ENCODE measurements around the gene DNAJC4. TPM values are rescaled to one million over a fixed set of nuclear protein-coding genes. Genes with fewer than 3 reads are reported as not detected.

The DNAJC4 gene
- total RNA-seq, 1 donor from 2014 or later = 19.0 TPM

GRCh38 chr11:64208086-64208795 is 22.1 kb upstream of the DNAJC4 start:
- DNase-seq (ENCODE audit: low read depth in 2 of 2) = no peak

DNA sequence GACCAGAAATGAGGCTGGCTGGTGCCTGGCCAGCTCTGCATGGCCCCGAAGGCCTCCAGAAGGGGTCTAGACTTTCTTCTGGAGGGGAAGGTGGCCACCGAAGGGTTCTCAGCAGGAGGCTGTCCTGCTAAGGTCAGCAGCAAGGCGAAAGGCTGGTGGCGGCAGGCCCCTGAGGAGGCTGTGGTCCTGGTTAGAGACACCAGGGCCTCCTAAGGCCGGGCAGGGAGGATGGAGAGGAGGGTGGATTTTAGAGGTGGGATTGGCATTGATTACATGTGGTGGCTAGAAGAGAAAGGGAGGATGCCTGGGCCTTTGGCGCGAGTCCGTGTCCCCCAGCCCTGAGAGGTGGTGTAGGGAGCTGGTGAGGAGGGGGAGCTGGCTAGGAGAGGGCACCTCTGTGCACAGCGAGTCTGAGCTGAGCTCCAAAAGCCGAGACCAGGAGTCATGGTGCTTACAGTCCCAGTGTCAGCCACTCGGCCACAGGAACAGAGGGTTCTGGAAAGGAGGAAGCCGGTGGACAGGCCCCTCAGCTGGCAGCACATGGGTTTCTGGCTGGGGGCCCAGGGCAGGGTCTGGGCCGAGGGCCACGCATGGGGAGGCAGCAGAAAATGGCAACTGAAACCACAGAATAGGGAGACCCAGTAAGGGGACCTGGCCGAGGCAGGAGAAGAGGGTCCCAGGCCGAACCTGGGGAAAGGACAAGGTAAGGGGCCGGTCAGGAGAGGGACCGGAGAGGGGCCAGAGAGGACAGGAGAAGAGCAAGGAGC is 21.4 kb upstream of the DNAJC4 start:
- DNase-seq (ENCODE audit: low read depth in 2 of 2) = no peak

GRCh38 chr11:64209563-64209843 is 20.8 kb upstream of the DNAJC4 start:
- DNase-seq (ENCODE audit: low read depth in 2 of 2) = no peak

DNA sequence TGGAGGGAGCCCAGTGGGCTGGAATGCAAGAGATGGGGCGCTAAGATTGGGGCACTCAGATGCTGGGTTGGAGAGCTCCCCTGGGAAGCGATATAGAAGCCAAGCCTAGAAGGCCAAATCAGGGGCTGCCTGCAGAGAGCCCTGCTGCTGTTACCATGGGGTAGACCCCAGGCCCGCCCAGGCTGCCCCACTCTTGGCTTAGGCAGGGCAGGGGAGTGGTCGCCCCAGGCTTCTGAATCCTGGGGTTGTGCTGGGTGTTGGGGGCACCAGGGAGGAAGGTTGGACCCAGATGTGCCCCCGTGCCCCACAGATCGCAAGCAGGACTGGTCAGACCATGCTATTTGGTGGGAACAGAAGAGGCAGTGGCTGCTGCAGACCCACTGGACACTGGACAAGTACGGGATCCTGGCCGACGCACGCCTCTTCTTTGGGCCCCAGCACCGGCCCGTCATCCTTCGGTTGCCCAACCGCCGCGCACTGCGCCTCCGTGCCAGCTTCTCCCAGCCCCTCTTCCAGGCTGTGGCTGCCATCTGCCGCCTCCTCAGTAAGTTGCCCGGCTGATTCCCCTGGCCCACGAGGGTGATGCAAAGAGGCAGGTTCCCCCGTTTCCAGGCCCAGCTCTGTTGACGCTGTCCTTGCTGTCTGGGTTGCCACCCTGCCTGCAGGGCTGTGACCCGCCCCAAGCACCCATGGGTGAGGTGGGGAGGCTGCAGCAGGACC is 19.9 kb upstream of the DNAJC4 start:
- no peak for DNase-seq (ENCODE audit: low read depth in 2 of 2)

- DNase-seq (ENCODE audit: low read depth in 2 of 2) = no peak
Measured at GRCh38 chr11:64211181-64211872, 19.0 kb upstream of the DNAJC4 start.

DNA sequence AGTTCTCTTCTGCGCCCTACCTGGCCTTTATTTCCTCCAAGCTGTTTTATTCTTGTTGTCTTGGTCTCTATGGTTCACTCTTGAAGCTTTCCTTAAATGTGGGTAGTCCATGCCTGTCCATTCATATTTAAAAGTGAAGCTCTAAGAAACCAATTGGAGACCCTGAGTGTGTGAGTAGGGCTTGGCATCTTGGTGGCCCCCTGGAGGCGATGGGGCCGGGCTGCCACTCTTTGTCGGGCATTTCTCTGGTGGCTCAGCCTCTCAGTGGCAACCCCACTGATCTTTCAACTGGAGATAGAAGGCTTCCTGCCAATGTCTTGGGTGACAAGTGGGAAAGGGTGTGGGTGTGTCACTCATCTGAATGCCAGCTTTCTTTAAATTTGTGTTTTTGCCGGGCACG is 13.5 kb upstream of the DNAJC4 start:
- DNase-seq (ENCODE audit: low read depth in 2 of 2) = no peak

- no peak for DNase-seq (ENCODE audit: low read depth in 2 of 2)
Measured at GRCh38 chr11:64218628-64219353, 11.6 kb upstream of the DNAJC4 start.

- no peak for DNase-seq (ENCODE audit: low read depth in 2 of 2)
Measured at GRCh38 chr11:64219354-64219684, 11.0 kb upstream of the DNAJC4 start.

DNA sequence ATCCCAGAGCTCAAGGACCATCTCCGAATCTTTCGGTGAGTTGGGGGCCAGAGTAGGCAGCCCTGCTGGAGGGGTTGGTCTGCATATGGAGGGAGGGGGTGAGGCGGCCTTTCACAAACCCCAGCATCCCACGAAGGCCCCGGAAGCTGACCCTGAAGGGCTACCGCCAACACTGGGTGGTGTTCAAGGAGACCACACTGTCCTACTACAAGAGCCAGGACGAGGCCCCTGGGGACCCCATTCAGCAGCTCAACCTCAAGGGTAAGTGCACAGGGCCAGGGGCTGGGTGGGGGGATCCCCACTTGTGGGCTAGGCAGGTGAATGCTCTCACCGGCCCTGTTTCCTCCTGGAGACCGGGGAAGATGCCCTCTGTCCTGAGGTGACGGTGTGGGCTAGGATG is 10.6 kb upstream of the DNAJC4 start:
- no peak for DNase-seq (ENCODE audit: low read depth in 2 of 2)

DNA sequence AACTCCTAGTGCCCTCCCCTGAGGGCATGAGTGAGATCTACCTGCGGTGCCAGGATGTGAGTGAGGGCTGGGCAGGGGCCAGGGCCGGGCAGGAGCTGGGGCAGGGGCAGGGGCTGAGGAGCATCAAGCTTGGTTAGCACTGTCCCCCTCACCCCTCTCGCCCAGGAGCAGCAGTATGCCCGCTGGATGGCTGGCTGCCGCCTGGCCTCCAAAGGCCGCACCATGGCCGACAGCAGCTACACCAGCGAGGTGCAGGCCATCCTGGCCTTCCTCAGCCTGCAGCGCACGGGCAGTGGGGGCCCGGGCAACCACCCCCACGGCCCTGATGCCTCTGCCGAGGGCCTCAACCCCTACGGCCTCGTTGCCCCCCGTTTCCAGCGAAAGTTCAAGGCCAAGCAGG is 10.1 kb upstream of the DNAJC4 start:
- no peak for DNase-seq (ENCODE audit: low read depth in 2 of 2)

GRCh38 chr11:64220798-64221197 is 9.6 kb upstream of the DNAJC4 start:
- DNase-seq (ENCODE audit: low read depth in 2 of 2) = no peak

DNA sequence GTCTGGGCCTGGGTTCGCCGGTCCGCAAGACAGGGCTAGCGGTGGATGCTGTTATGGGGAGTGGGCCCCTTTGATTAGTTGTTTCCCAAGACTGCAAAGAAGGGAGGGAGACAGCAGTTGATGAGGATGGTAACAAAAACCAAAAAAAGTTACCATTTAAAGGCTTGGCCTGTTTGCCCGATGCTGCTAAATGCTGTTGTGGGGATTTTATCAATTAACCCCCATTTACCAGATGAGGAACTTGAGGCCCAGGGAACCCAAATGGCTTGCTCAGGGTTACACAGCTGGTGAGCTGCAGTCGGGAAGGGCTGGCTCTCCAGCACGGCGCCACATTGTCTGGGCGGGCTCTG is 7.7 kb upstream of the DNAJC4 start:
- DNase-seq (ENCODE audit: low read depth in 2 of 2) = no peak

DNA sequence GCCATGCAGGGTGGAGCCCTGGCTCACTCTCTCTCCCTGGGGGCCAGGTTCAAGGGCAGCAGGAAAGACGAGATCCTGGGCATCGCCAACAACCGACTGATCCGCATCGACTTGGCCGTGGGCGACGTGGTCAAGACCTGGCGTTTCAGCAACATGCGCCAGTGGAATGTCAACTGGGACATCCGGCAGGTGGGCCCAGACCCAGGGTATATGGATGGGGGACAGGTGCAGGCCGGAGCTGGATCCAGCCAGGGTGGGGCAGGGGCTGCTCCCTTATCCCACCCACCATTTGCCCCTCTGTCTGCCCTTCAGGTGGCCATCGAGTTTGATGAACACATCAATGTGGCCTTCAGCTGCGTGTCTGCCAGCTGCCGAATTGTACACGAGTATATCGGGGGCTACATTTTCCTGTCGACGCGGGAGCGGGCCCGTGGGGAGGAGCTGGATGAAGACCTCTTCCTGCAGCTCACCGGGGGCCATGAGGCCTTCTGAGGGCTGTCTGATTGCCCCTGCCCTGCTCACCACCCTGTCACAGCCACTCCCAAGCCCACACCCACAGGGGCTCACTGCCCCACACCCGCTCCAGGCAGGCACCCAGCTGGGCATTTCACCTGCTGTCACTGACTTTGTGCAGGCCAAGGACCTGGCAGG is 7.2 kb upstream of the DNAJC4 start:
- DNase-seq (ENCODE audit: low read depth in 2 of 2) = no peak

DNA sequence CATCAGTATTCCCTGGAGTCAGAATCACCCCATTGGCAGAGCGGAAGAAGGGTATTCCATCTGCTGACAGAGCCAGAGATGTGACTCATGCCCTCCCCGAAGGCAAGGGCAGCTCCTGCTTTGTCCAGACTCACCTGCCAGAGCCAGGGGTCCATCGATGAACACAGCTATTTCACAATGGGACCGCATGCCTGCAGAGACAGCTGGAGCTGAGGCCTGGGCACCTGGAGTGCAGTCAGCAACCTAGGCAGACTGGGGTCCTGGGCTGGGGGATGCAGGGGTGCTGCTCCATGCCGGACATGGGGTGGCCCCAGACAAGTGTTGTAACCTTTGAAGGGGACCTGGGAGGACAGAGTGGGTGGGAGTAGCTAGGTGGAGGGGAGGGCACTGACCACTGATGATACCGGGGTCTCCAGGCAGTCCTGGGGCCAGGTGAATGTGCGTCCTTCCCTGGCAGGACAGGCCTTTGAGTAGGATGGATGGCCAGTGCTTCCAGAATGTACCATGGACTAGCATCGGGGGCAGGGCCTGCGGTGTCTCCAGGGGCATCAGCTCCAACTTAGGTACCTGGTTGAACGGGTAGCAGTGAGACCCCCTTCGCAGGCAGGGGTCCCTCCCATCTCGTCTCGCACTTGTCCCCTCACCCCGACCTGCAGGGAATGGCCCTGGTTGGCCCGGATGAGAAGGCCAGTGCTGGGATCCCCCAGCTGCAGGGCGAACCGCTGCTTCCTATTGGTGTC is 6.0 kb upstream of the DNAJC4 start:
- no peak for DNase-seq (ENCODE audit: low read depth in 2 of 2)

DNA sequence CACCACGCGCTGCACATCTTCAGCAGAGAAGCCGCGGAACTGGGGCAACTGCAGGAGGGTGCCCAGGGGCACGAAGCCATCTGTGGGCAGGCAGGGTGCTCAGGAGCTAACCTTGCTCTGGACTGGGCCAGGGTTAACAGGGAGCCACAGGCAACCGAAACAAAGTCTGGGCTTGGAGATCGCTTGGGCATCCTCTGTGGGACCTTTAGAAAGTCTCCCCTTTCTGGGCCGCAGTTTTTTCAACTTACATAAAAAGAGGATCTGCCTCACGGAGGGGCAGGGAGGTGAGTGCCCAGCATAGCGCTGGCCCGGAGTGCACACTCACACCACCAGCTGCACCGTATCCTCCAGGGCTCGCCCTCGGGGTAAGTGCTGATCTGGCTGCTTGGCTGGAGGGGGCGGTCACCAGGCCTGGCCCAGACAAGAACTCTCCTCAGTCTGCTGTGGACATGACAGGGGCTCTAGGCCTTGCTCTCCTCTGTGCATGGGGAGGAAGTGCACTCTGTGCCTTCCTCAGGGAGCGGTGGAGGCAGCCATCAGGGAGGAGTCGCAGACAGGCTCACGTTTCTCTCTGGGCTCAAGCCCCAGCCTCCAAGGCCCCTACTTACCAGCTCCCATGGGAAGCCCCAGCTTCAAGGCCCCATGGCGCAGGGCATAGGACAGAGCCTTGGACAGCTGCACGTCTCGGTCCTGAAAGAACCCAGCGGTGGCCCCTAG is 5.3 kb upstream of the DNAJC4 start:
- DNase-seq (ENCODE audit: low read depth in 2 of 2) = no peak

DNA sequence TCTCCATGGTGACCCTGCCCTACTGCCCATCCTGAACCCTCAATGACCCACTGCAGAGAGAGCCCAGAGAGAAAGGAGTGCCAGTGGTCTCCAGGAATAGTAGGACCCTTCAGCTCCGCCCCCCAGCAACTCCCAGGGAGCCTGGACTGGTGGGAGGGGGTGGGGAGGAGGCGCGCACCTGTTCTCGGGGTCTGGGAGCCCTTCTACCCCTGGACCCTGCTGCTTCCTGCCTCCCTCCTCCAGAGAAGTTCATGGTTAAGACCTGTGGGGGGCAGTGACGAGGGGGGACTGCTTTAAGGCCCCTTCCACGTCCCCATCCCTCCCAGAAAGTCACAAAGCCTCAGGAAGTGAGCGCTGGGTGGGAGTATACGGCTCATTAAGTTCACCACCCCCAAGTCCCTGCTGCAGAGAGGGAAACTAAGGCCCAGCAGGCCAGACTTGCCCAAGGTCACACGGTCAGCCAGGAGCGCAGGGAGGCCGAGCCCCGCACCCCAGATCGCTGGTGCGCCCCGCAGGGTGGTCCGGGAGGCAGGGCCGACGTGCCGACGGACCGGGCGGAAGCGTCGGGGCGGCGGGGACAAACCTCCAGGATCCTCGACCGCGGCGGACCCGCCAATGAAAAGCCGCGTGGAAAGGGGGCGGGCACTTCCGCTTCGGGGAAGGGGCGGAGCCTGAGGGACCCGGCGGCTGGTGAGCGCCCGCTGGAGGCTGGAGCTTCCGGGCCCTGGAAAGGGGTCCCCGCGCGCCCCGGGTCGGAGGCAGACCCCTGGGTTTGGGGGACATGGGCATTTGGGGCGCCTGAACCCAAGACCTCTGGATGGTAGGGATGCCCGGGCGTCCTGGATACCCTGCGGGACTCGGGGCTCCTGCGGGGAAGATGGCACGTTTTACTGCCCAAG is 4.5 kb upstream of the DNAJC4 start, which contains the start of the genes NUDT22 and TRPT1:
Gene NUDT22 (plus strand): TSS at position 667 of the 899 bp plus-strand sequence. CDS start 379 bp downstream, outside the sequence.
Gene TRPT1 (minus strand): TSS at position 579 of the 899 bp plus-strand sequence. CDS start 326 bp downstream, at position 253.
- DNase-seq (ENCODE audit: low read depth in 2 of 2) = peak; percentile 78 to 79

DNA sequence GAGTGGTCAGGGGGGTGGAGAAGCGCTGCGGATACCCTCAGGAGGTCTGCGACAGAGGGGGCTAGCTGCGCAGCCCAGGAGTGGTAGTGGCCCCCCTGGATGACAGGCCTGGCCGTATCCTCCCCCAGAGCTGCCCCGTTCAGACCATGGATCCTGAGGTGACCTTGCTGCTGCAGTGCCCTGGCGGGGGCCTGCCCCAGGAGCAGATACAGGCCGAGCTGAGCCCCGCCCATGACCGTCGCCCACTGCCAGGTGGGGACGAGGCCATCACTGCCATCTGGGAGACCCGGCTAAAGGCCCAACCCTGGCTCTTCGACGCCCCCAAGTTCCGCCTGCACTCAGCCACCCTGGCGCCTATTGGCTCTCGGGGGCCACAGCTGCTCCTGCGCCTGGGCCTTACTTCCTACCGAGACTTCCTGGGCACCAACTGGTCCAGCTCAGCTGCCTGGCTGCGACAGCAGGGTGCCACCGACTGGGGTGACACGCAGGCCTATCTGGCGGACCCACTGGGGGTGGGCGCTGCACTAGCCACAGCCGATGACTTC is 3.8 kb upstream of the DNAJC4 start:
- DNase-seq (ENCODE audit: low read depth in 2 of 2) = no peak

DNA sequence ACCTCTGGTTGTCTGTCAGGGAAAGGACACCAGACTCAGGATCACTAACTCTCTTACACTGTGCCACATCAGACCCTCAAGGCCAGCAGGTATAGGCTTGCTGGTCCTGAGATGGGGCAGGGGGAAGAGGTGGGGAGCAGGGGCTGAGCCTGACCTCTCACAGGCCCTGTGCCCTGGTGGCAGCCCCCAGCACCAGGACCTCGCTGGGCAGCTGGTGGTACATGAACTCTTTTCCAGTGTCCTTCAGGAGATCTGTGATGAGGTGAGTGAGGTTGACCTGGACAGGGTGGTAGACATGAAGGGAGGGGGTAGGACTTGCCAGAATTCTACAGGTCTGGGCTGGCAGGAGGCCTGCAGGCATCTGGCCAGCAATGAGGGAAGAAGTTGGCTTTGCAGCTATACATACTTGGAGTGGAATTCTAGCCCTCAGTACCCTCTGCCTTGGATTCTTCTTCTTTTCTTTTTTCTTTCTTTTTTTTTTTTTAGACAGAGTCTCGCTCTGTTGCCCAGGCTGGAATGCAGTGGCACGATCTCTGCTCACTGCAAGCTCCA is 2.9 kb upstream of the DNAJC4 start:
- no peak for DNase-seq (ENCODE audit: low read depth in 2 of 2)

All from lung microvascular endothelial cell (primary cell).